HG03103 (cell line): ENCODE data around the gene MYOG.
A peak's percentile ranks its signal among the peaks of the same experiment; 100 is the strongest.

Source experiments
- ATAC-seq: cut with Tn5 transposase; IDR thresholded peaks from one replicate; pipeline ENCODE4 v1.9.1; 2021; ENCODE audit warnings: low read depth; ENCODE audit not compliant: unreplicated experiment

MYOG gene

DNA sequence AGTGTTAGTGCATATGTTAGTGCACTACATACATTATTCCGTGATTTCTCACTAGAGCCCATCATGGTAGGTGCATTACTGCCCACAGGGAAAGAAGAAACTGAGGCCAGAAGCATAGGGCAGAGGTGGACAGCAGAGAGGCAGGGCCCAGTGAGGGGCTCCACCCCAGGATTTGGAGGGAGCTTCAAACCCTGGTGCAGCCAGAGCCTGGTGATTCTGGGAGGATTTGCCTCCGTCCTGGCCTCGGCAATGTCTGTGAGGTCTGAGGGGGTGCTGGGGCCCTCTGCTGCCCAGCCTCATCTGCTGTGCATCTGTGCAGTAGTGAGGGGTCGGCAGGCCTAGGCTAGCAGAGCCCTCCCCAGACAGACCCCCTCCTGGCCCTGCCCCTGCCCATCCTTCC is 36.7 kb downstream of the MYOG start:
- no peak for ATAC-seq

- ATAC-seq = no peak
These were observed 37.2 kb downstream of the MYOG start for GRCh38 chr1:203048555-203049051.

GRCh38 chr1:203048086-203048485 is 37.7 kb downstream of the MYOG start:
- ATAC-seq = no peak

DNA sequence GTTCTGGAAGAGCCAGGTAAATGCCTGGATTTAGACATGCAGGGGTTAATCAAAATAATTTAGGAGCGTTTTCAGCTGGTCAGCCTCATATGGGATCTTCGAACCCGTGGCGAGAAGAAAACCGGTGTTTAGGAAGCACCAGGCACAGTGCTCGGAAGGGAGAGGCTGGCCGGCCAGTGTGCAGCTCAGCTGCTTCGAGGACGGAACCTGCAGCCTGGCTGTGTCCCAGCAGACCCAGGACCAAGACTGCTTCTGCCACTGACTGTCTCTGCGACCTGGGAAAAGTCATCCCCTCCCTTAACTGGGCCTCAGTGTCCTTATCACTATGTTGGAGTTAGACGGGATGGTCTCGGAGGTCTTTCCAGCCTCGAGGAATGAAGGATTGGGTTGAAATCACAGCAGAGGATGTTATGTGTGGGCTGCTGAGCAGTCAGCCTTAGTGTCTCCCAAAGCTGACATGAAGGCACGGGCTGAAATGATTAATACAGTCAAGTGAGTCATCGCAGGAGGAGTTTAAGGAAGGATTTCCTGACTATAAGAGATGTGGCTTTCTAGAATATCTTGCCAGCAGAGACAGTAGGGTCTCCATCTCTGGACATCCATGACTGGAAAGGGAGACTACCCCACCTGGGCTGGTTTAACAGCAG is 38.7 kb downstream of the MYOG start:
- ATAC-seq = no peak

DNA sequence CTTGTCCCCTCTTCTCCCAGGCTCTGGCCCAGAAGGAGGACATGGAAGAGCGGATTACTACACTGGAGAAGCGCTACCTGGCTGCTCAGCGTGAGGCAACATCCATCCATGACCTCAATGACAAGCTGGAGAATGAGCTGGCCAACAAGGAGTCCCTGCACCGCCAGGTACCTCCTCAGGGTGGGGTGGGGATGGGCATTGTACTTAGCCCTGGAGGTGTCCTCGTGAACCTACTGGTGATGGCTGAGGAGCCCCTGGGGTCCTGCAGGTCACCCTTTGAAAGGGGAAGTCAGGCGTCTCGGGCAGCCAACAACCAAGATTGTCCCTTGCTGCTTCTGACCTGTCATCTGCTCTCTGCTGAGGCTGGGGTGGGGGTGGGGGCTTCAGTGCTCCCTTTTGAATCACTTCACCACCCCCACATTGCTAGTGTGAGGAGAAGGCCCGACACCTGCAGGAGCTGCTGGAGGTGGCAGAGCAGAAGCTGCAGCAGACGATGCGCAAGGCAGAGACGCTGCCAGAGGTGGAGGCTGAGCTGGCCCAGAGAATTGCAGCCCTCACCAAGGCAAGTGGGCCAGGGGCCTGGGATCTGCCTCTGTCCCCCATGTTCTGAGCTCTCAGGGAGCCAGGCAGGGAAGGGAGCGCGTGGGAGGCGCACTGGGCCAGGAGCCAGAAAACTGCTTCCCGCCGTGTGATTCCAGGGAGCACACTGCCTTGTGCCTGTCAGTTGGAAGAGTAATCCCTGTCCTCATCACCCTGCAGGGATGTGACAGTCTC is 39.8 kb downstream of the MYOG start:
- ATAC-seq = no peak

DNA sequence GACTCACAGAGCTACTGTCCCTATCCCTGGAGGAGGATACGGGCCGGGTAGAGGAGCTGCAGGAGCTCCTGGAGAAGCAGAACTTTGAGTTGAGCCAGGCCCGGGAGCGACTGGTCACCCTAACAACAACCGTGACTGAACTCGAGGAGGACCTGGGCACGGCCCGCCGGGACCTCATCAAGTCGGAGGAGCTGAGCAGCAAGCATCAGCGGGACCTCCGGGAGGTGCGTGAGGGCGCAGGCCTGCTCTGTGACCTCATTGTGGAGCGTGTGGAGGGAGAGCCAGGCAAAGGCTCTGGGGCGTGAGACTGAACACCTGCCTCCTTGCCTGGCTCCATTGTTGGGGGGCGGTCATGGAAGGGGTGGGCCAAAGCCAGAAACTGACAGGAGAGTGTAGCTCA is 40.5 kb downstream of the MYOG start:
- no peak for ATAC-seq

DNA sequence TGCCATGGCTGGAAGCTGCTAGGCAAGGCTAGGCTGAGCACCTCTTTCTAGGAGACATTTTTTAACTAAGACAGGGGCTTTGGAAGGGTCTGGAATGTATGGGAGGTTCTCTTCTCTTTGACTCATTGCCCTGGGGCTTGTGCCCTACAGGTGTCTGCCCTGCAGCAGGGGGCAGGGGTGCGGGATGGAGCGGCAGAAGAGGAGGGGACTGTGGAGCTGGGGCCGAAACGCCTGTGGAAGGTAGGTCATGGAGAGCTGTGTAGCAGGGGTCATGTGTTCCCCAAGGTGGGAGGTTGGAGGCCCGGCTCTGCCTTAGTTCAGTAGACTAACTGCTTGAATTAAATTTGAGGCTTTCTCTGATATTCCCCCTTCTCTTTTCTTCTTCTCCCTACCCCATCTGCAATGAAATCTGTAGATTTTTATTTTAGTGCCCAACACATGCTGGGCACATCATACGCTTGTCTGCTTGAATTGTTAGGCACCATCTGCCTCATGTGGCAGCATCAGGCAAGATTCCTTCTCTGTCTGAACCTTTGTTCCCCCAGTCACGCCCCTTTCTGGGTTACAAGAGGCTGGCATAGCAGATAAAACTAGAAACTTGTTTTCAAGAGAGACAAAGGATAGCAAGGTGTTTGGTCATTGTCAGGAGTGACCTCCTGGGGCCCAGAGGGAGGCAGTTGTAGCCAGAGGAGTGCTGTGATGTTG is 41.1 kb downstream of the MYOG start:
- ATAC-seq = no peak

GRCh38 chr1:203043830-203044545 is 41.8 kb downstream of the MYOG start:
- no peak for ATAC-seq

DNA sequence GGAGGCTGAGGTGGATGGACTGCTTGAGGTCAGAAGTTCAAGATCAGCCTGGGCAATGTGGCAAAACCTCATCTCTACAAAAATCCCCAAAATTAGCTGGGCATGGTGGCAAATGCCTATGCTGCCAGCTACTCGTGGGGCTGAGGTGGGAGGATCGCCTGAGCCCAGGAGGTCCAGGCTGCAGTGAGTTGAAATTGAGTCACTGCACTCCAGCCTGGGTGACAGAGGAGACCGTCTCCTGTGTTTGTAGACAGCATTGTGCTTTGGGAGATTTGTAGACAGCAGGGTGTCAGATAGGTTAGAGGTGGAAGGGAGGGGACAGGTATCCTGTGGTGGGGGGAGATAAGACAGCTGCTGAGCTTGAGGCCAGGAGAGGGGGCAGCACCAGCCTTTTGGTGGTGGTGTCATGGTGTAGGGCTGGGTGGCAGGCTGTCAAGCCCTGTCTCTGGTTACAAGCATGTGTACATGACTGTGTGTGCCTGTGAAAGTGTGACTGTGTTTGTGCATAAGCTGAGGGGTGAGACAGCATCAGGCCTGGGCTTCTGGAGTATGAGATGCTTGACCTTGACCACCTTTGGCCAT is 44.4 kb downstream of the MYOG start:
- no peak for ATAC-seq

GRCh38 chr1:203040513-203041275 is 45.1 kb downstream of the MYOG start:
- ATAC-seq = no peak

GRCh38 chr1:203039609-203040512 is 46.0 kb downstream of the MYOG start:
- peak; percentile 28 for ATAC-seq

- ATAC-seq = peak; percentile 58
These were observed 46.8 kb downstream of the MYOG start for GRCh38 chr1:203038891-203039608.

DNA sequence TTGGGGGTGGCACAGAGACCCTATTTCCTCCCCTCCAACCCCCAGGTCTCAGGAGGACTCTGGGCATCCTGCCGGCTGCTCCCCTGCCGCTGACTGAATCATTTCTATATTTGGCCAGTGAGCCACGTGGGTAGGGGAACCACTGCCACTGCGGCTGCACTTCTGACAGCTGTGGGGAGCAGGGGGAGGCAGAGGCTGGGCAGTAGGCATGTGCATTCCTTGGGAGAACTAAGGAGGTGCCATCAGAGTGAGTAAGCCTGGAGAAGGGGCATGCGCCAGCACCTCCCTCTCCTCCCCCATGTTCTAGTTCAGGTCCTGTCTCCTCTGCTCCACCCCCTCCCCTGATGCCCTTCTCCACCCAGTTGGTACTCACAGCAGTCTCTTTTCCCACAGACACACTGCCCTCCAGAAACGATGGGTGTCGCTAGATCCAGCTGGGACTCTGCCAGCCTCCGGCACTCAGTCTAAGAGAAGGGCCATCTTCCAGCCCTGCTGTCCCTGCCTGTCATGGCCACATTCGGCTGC is 47.5 kb downstream of the MYOG start:
- no peak for ATAC-seq

DNA sequence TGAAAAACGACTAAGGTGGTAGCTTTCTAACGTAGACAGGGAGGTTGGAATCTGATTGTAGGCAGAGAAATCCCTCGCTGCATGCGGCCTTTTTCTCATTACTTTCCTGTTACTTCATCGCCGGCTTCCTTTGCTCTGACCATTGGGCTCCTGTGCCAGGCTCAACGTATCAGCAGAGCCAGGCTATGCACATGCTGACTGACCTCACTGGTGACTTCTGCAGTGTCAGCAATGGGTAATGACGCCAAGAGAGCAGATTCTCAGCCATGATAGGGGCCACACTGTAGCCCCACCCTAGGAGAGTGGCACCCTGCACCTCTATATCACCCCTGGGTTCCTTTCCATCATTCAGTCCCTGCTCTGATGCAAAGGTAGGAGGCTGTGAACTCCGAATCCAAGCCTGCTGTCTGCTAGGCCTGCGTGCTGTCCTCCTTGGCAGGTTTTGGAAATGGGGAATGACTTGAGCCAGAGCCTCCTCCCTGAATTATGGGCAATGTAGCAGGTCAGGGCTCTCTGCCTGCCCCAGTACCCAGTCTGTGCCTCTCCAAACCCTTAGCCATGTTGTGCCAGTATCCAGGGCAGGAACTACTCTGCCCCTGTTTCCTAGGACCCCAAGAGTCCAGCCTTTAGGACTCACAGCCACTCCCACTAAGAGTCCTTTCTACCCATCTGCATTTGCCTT is 48.2 kb downstream of the MYOG start:
- ATAC-seq = no peak

DNA sequence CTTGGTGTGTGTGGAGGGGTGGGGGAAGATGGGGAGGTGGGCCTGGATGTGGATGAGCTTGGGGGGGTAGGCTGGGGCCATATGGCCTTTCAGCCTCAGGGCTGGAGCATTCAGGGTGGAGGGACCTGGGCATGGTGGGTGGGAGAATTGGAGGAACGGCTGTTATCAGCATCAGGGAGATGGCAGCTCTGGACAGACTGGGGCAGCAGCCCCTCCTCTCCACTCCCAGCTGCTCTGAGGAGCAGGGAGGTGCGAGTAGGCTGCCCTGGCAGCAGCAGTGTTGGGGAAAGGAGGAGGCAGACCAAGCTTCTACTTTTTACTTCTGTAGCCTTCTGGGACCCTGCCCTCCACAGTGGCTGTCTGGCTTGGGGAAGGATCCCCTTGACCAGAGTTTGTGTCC is 49.3 kb downstream of the MYOG start:
- ATAC-seq = no peak

DNA sequence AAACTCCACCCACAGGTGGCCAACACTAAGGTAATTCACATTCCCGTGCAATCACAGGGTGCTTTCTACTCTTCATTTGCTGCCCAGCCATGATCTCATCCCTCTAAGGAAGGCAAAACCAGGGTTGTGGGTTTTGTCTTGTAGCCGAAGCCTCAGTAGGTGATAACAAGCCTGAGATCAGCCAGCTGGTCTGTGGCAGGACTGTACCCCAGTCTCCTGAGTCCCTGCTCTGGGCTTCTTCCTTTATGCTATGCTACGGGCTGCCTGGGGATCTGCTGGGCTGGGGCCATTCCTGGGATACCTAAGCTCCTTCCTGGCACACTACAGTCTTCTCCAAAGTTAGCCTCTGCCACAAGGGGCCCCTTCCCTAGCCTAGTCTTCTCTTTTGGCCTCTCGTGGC is 49.7 kb downstream of the MYOG start:
- no peak for ATAC-seq
